LNCAP (cell line): ENCODE results near the gene CADM1.

Experiments used
- CTCF ChIP-seq: fragments of 450-650 bp; IDR thresholded peaks from 2 replicates; pipeline ENCODE4 v1.5.1; 2017; ENCODE audit warnings: mild to moderate bottlenecking

Gene CADM1

DNA sequence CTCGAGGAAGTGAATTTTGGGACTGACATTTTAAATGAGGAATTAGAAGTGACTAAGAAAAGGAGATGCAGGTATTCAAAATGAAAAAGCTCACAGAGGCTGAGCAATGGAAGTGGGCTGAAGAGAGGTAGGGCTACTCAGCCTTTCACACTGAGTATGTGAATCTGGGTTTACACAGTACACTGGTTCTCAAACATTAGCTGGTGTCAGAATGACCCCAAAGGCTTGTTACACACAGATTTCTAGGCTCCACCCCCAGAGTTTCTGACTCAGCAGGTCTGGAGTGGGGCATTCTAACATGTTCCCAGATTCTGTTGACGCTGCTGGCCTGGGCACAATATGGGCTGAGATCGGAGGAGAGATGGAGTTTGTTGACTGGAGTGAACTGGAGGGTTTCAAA, 32.8 kb downstream of the CADM1 start:
- no peak for TF ChIP-seq CTCF

DNA sequence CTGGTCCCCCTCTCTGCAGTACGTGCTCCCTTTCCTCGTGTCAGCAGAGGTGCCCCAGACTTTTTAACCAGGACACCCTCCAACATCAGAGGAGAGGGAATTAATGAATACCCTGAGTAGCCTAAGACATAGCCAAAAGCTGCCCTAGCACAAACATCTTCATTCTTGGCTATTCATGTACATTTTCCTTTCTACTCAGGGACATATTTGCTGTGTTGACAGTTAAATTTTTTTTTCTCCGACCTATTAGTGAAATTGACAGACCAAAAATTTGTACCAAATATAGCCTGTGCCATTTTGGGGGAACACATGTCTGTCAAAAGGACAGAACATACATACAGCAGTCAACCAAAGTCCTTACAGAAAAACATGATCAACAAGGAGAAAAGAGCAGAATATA, 33.3 kb downstream of the CADM1 start:
- no peak for TF ChIP-seq CTCF

DNA sequence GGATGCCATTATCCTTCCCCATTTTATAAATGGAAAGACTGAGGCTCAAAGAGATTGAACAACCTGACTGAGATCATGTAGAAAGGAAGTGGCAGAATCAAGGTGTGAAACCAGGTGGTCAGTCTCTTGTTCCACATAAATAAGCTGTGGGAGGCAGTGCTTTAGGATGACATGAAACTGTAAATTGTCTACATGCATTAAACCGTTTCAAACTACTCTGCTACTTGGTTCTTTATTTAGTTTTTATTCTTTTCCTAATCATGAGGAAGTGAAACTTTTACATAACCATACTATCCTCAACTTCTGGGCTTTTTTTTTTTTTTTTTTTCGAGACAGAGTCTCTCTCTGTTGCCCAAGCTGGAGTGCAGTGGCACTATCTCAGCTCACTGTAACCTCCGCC, 34.9 kb downstream of the CADM1 start:
- no peak for TF ChIP-seq CTCF

DNA sequence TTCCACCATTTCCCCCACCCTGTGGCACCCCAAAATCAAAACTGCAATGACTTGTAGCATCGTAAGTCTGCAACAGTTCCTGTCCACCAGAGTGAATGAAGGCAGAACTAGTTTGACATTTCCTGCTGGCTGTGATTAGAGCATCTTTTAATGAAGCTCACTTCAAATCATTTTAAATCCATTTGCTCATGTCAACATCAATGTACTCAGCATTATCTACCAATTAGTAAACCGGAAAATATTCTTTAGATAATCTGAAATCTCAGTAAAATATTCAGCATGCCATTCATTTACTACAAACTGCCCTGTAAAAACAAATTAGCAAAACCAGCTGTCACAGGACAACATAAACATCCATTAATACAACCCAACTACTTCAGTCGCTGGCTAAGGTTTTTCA, 38.1 kb downstream of the CADM1 start:
- no peak for TF ChIP-seq CTCF

DNA sequence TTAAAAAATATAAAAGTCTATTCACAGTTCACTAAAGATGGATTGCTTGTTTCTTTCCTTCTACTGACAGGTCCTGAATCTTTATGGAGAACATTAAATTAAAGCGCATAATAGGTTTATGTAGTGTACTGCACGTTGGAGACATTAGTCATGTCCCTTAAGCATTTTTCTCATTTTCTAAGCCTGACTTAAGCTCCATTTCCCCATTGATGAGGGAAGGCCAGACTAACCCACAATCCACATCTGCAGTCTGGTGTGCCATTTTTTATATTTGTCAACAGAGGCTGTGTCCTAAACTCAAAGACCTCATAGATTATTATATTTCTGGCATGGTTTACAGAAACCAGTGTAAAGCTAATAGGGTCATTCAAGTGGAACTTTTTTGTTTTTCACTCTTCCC, 39.9 kb downstream of the CADM1 start:
- TF ChIP-seq CTCF = no peak

GRCh38 chr11:115463606-115464005, 40.6 kb downstream of the CADM1 start:
- TF ChIP-seq CTCF = no peak

DNA sequence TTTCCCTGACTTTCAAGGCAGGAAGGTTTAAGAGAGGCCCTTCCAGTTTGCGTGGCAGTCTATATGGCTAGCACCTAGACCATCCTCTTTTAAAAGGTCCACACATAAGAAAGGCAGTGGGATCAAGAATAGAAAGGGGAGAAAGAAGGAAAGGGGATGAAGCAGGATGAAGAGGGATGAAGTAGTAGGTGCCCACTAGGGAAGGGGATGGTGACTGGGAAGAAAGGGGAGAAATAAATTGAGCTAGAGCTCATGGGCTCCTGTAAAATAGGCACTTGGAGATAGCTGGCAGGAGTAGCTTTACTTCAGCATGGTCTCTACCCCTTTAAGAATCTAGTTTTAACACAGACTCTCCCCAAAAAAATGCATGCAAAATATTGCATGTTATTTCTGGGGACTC, 41.5 kb downstream of the CADM1 start:
- TF ChIP-seq CTCF = no peak

DNA sequence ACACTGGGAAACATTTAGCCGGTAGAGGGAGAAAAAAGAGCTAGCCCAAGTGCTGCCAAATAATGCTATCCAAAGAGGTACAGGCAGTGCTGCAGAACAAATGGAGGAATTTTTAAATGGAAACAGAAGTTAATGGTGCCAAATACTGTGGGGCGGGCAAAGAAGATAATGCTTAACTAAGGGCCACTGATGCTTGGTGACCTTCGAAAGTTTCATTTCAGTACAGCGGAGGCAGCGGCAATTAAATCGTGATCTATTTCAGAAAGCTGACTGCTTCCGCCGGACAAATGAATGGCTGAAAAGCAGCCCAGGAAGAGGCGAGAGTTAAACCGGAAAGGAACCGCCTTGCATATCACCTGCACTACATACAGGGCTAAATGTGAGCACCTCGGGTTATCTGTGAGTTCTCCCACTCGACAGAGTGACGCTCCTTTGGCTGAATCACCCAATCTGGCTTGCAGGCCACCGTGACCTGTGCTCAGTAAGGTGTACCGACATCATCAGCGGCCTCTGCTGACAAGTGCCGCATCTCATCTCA, 42.1 kb downstream of the CADM1 start:
- no peak for TF ChIP-seq CTCF
